ENCODE measurements around the gene CRX. TPM values are rescaled to one million over a fixed set of nuclear protein-coding genes. Genes with fewer than 3 reads are reported as not detected.
"Not testable (repeated sequence)": the region's sequence is repeated elsewhere in the genome, so short reads cannot be mapped to it uniquely, and the experiment has no call there.

The CRX gene
- total RNA-seq, 1 donor from 2014 or later = not detected

GRCh38 chr19:47860602-47861297 is 39.0 kb downstream of the CRX start:
- no peak for DNase-seq (ENCODE audit: extremely low spot score, unreplicated experiment)
- Mint-ChIP-seq H3K36me3 (no peaks in the 10 kb centered on the region), H3K9me3 (no peaks in the 10 kb centered on the region), H3K4me3 (no peak overlapping the region), H3K27me3 (peaks cover 3% of the 10 kb centered on the region), H3K27ac (no peak overlapping the region), H3K4me1 (ENCODE audit: unreplicated experiment) (peaks cover 6% of the 10 kb centered on the region)
- TF ChIP-seq CTCF (conservative IDR thresholded peaks at IDR 0.05) = no peak

- no peak overlapping the region for H3K4me3 Mint-ChIP-seq
- H3K36me3 Mint-ChIP-seq = no peaks in the 10 kb centered on the region
- no peaks in the 10 kb centered on the region for H3K9me3 Mint-ChIP-seq
- no peak overlapping the region for H3K27ac Mint-ChIP-seq
- DNase-seq (ENCODE audit: extremely low spot score, unreplicated experiment) = no peak
- peaks cover 3% of the 10 kb centered on the region for H3K27me3 Mint-ChIP-seq
- peaks cover 6% of the 10 kb centered on the region for H3K4me1 Mint-ChIP-seq (ENCODE audit: unreplicated experiment)
- TF ChIP-seq CTCF (conservative IDR thresholded peaks at IDR 0.05) = no peak
Observed at GRCh38 chr19:47861630-47862029, 39.9 kb downstream of the CRX start.

GRCh38 chr19:47863514-47863936 is 41.8 kb downstream of the CRX start:
- Mint-ChIP-seq H3K9me3 (no peaks in the 10 kb centered on the region), H3K4me3 (peak overlapping the region; percentile 10), H3K36me3 (no peaks in the 10 kb centered on the region), H3K4me1 (ENCODE audit: unreplicated experiment) (peaks cover 6% of the 10 kb centered on the region), H3K27me3 (peaks cover 3% of the 10 kb centered on the region), H3K27ac (peak overlapping the region; percentile 52)
- TF ChIP-seq CTCF (conservative IDR thresholded peaks at IDR 0.05) = peak; percentile 98
- peak; percentile 95 for DNase-seq (ENCODE audit: extremely low spot score, unreplicated experiment)

GRCh38 chr19:47865166-47865565 is 43.4 kb downstream of the CRX start:
- H3K27ac Mint-ChIP-seq = no peak overlapping the region
- TF ChIP-seq CTCF (conservative IDR thresholded peaks at IDR 0.05) = no peak
- H3K9me3 Mint-ChIP-seq = no peaks in the 10 kb centered on the region
- H3K4me3 Mint-ChIP-seq = no peak overlapping the region
- peaks cover 10% of the 10 kb centered on the region for H3K4me1 Mint-ChIP-seq (ENCODE audit: unreplicated experiment)
- no peaks in the 10 kb centered on the region for H3K36me3 Mint-ChIP-seq
- DNase-seq (ENCODE audit: extremely low spot score, unreplicated experiment) = no peak
- H3K27me3 Mint-ChIP-seq = peaks cover 3% of the 10 kb centered on the region

- Mint-ChIP-seq H3K4me3 (no peak overlapping the region), H3K27ac (no peak overlapping the region), H3K36me3 (no peaks in the 10 kb centered on the region), H3K4me1 (ENCODE audit: unreplicated experiment) (no peaks in the 10 kb centered on the region), H3K27me3 (no peaks in the 10 kb centered on the region), H3K9me3 (peaks cover 4% of the 10 kb centered on the region)
- DNase-seq (ENCODE audit: extremely low spot score, unreplicated experiment) = no peak
- no peak for TF ChIP-seq CTCF (conservative IDR thresholded peaks at IDR 0.05)
Observed at GRCh38 chr19:47878906-47879305, 57.2 kb downstream of the CRX start.

- not testable (repeated sequence) for H3K27me3 Mint-ChIP-seq; H3K36me3 Mint-ChIP-seq; H3K9me3 Mint-ChIP-seq; H3K27ac Mint-ChIP-seq; H3K4me3 Mint-ChIP-seq; H3K4me1 Mint-ChIP-seq (ENCODE audit: unreplicated experiment); DNase-seq (ENCODE audit: extremely low spot score, unreplicated experiment)
Observed at GRCh38 chr19:47879385-47879784, 57.6 kb downstream of the CRX start.
